Pulmonary artery endothelial cell (primary cell): ENCODE measurements around the gene LRRC9. TPM values are rescaled to one million over a fixed set of nuclear protein-coding genes. Genes with fewer than 3 reads are reported as not detected.
"Not testable (repeated sequence)": the region's sequence is repeated elsewhere in the genome, so short reads cannot be mapped to it uniquely, and the experiment has no call there.

Experiments used
- DNase-seq: peaks from one replicate; pipeline ENCODE4 v3.0.0-alpha.2; 2011; ENCODE audit warnings: low read depth, low spot score
- total RNA-seq: library from RNA; depleted of rRNA; stranded (reverse); fragments of >200 nt; gene quantifications from 2 replicates; pipeline ENCODE4 v1.2.3, GENCODE V29; 2014

LRRC9 gene
- not detected in 2 replicates for total RNA-seq

GRCh38 chr14:59919570-59920377 lies at the start of gene LRRC9:
LRRC9 (plus strand) TSS chr14:59920144.
- no peak for DNase-seq

GRCh38 chr14:59870277-59871165 lies 49.4 kb upstream of the LRRC9 start, which contains the start of gene RTN1:
RTN1 (minus strand) TSS chr14:59870776; CDS start chr14:59870630, 146 bp downstream.
- DNase-seq: no peak

- no peak for DNase-seq
Observed at GRCh38 chr14:59871166-59871495, 48.8 kb upstream of the LRRC9 start.

DNA sequence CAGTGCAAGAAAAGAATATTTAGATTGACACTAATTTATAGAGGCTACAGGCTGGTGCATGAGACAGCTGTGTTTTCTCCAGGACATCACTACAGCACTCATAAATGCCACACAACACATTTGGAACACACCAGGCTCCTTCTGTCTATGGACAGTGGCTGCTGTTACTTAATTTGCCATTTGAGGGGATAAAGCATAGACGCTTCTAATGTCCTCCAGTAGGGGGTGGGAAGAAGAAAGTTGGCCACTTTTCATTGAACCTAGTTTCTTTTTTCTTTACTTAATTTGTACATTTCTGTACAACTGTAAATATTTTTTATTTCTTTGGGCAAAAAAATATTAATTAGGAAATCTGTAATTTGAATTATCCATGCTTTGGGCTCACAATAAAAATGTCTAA lies 37.0 kb upstream of the LRRC9 start:
- DNase-seq: no peak

DNA sequence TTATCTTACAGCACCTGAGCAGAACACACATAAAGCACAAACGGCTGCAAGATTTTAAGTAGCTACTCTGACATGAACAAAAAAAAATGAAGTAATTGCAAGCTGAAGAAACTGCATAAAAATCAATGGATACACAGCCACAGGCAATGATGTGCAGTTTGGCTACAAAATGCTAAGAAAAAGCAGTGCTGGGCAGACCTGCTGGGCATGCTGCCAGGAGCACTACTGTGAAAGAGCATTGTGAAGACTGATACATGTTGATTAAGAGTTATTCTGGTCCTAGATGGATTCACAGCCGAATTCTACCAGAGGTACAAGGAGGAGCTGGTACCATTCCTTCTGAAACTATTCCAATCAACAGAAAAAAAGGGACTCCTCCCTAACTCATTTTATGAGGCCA lies 29.3 kb upstream of the LRRC9 start:
- no peak for DNase-seq

DNA sequence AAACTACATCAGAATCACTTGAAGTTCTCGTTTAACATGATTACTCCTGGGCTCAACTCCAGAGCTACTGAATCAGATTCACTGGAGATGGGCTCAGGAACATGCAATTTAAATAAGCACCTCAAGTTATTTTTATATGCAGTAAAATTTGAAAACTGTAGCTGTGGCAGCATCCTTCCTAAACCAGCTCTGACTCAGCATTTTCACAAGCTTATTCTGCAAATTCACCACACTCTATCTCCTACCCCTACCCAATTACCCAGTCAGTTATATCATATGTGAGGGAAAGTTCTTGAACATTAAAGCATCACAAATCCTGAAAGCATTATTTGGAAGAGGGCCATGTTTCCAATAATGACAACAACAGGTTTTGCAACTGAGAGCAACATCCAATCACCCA lies 24.2 kb upstream of the LRRC9 start:
- DNase-seq: no peak

DNA sequence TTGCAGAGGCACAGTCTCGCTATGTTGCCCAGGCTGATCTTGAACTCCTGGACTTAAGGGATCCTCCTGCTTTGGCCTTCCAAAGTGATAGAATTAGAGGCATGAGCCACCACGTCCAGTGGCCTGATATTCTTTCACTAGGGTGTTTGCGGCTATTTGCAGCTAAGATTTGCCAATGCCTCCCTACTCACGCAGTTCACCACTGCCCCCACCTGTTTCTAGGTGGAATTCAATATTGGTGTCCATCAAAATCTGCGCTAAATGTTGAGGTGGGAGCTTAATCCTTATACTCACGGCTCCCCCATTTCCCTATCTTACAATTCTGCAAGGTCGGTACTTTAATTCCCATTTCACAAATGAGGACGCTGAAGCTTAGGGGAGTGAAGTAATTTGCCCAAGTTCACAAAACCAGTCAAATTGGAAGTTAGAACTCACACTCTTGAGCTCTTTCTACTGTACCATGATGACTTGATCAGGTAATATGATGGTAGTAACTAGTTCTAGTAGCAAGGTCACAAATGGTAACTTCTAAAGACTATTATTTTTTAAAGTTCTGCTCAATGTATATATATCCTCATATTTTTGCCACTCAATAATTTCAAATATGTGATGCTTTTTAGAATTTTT lies 22.1 kb upstream of the LRRC9 start:
- DNase-seq: peak; percentile 24

GRCh38 chr14:59900556-59900955 lies 19.4 kb upstream of the LRRC9 start:
- DNase-seq: no peak

DNA sequence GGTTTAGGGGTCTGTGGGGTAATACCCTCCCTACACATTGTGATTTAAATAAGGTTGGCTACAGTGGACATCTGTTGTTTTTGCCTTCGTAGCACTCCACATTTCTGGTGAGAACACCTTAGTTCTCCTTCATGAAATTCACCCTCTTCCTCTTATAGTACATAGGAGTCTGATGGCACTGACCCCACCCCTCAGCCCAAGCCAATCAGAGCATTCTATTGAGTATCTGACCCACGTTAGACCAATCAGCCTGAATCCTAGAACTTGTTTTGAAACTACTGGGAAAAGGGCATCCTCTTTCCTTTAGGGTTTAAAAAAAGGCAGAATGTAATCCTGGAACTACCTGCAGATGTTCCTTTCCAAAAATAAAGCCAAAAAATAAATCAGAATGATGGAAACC lies 15.8 kb upstream of the LRRC9 start:
- DNase-seq: no peak

GRCh38 chr14:59905188-59905587 lies 14.8 kb upstream of the LRRC9 start:
- DNase-seq: no peak

DNA sequence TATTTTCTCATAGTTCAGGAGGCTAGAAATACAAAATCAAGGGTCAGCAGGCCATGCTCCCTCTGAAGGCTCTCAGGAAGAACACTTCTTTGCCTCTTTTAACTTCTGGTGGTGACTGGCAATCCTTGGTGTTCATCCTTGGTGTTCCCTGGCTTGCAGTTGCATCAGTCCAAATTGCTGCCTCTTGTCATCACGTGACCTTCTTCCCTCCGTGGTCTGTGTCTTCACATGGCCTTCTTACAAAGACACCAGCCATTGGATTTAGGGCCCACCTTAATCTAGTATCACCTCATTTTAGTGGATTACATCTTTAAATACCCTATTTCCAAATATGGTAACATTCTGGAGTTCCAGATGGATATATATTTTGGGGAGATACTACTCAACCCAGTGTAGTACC lies 7.5 kb upstream of the LRRC9 start:
- no peak for DNase-seq

DNA sequence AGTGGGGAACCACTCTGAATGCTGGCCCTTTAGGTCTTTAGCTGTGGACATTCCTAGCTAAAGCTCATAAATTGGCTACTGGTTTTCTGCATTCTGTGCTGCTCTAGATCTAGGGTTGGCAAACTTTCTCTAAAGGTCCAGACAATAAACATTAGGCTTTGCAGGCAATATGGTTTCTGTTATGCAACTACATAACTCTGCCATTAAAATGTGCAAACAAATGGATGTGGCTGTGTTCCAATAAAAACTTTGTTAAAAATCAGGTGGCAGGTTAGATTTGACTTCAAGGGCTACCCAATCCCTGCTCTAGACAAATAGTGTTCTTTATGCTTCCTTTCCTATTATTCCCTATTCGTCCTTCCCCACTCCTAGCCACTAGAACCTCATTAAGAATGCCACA lies 6.8 kb upstream of the LRRC9 start:
- DNase-seq: no peak

DNA sequence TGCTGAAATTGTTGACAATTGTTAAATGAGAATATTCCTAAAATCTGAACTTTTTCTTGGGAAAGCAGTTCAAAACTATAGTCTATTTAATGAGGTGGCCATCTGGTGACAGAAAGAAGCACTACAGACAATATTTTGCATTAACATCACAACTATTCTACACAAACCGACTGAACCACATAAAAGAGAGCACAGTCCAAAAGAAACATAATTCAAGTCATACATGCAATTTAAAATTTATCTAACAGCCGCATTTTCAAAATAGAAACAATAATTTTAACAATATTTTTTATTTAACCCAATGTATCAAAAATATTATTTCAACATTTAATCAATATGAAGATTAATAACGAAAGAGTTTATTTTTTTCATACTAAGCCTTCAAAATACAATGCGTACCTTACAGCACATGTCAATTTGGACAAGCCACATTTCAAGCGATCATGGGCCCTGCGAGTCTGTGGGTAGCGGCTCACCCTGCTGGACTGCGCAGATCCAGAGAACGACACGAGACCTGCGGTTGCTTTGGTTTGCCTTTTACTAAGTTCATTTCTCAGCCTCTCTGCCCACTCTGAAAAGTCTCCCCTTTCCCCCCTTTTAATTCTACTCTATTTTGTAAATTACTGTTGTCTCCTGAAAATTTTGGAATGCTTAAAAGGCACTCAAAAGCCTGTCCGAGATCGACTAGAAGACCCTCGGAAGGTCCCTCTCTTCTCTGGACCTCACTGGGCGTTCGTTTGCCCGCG lies 947 bp upstream of the LRRC9 start:
- DNase-seq: no peak

DNA sequence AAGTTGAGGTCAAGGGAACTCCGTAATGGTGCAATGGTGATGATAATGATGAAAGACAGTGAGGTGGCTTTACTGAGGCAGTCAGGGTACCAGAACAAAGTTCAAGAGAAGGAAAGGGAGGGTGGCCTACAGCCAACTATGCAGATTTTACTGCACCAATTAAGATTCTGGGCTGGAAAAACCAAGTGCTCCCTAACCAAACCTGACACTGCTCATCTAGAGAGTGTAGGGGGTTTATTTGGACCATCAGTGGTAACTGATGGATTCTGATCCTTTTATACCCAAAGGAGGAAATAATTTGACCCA lies 387 bp downstream of the LRRC9 start:
- DNase-seq: no peak

- DNase-seq: no peak
Observed at GRCh38 chr14:59925797-59926196, 5.9 kb downstream of the LRRC9 start.

DNA sequence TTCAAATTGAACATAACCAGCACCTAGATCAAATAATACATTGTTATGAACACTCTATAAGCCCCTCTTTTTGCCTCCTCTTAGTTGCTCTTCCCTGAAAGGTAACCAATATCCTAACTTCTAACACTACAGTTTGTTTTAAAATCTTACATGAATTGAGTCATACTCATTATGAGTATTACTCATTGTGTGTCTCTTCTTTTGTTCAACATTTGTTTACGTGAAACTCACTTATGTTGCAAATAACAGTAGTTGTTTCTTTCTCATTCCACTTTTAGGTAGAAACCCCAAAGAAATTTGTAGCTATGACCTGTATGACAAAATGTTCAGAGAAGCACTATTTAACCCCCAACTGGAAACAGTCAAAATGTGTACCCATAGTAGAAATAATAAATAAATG lies 6.6 kb downstream of the LRRC9 start:
- DNase-seq: no peak

GRCh38 chr14:59931237-59931636 lies 11.3 kb downstream of the LRRC9 start:
- no peak for DNase-seq

DNA sequence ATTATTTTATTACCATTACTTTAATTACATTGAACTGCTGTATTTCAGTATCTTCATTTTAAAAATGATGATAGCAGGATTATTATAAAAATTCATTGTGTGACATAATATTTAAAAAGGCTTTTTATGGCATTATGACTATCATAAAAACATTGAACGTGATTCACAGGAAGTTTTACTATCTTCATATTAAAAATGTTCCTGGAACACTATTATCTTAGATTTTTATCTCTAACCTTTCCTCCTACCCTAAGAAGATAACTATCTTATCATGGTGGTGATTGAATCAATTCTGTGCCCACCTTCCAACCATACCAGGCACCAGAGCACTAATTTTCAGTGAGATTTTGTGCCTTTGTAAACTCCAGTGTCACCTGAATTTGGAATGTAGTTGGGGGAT lies 16.2 kb downstream of the LRRC9 start:
- no peak for DNase-seq

DNA sequence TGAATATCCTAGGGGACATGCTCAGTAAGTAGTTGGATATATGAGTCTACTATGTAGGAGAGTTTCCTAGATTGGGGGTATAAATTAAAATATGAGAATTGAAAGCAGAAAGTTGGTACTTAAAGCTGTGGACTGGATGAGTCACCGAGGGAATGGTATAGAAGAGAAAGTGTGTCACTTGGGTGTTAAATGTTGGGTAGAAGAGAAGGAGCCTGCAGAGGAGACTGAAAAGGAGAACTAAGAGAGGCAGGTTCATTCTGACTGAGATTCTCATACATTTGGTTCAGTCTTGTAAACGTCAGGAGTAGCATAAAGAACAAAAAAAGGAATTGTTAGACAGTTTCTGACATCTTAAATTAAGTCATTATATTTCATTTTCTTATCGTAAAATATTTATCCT lies 19.9 kb downstream of the LRRC9 start:
- no peak for DNase-seq

DNA sequence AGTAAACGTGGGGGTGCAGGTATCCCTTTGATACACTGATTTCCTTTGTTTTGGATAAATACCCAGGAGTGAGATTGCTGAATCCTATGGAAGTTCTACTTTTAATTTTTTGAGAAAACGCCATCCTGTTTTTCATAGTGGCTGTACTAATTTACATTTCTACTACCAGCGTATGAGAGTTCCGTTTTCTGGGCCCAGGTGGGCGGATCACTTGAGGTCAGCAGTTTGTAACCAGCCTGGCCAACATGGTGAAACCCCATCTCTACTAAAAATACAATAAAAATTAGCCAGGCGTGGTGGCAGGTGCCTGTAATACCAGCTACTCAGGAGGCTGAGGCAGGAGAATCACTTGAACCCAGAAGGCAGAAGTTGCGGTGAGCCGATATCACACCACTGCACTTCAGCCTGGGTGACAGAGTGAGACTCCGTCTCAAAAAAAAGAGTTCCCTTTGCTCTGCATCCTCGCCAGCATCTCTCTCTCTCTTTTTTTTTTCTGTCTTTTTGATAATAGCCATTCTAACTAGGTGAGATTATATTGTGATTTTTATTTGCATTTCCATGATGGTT lies 22.4 kb downstream of the LRRC9 start:
- DNase-seq: not testable (repeated sequence)

DNA sequence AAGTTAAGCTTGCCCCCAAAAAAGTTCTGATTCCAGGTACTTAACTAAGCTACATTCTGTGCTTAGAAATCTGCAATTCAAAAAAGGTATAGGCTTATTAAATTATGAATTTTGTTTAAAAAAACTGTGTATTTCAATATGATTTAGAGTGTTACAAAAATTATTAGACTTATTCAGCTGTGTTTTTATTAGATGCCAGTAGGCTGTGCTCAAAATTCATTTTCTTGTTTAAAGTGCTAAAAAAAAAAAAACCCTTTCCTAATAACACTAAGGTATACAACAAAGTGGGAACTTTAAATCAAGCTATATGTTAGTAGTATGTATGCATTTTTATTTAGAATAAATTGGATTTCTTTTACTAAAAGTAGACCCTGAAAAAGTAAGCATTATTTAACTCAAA lies 25.0 kb downstream of the LRRC9 start:
- DNase-seq: no peak
